Adipocyte (in vitro differentiated cells): ENCODE results near the gene HOXB4.
"Not testable (repeated sequence)": the region's sequence is repeated elsewhere in the genome, so short reads cannot be mapped to it uniquely, and the experiment has no call there.

ENCODE experiments used
- DNase-seq: peaks from one replicate; pipeline ENCODE4 v3.0.0-alpha.2; 2015; ENCODE audit warnings: low read depth
- H3K27me3 ChIP-seq: replicated peaks from 2 replicates; pipeline ENCODE4 v1.7.0; 2013; ENCODE audit warnings: mild to moderate bottlenecking, low read length, moderate library complexity; ENCODE audit not compliant: control insufficient read depth, insufficient read depth
- H3K36me3 ChIP-seq: 2 replicates; pipeline ENCODE4 v1.7.0; 2013; ENCODE audit warnings: low read length, mild to moderate bottlenecking, moderate library complexity; ENCODE audit not compliant: control insufficient read depth, insufficient read depth, severe bottlenecking
- H3K4me1 ChIP-seq: 2 replicates; pipeline ENCODE4 v1.7.0; 2013; ENCODE audit warnings: mild to moderate bottlenecking, low read length, moderate library complexity; ENCODE audit not compliant: control insufficient read depth, insufficient read depth
- H3K4me3 ChIP-seq: 2 replicates; pipeline ENCODE4 v1.7.0; 2013; ENCODE audit warnings: mild to moderate bottlenecking, low read length, moderate library complexity
- H3K9ac ChIP-seq: 2 replicates; pipeline ENCODE4 v1.7.0; 2013; ENCODE audit warnings: mild to moderate bottlenecking, low read length, moderate library complexity
- H3K9me3 ChIP-seq: 2 replicates; pipeline ENCODE4 v1.7.0; 2013; ENCODE audit warnings: mild to moderate bottlenecking, low read length, moderate library complexity; ENCODE audit not compliant: control insufficient read depth

Gene HOXB4

DNA sequence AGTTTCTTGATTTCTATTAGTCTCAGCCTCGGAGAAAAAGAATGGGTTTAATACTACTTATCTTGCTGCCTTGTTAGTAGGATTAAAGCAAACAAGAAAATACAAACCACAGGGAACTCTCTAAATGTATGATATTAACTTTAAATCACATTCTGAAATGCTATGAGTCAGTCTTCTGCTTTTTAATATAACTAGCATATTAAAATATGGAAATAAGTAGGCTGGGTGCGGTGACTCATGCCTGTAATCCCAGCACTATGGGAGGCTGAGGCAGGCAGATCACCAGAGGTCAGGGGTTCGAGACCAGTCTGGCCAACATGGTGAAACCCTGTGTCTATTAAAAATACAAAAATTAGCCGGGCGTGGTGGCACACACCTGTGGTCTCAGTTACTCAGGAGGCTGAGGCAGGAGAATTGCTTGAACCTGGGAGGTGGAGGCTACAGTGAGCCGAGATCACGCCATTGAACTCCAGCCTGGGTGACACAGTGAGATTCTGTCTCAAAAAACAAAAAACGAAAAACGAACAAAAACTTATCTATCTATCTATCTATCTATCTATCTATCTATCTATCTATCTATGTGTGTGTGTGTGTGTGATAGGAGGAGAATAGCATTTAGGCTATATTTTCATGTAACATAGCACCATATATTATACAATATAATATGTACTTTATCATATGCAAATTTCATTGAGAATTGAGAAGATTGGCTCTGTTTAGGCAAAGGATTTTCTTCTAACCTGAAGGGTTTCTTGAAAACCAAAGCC is 42.2 kb downstream of the HOXB4 start:
- not testable (repeated sequence) for H3K27me3 ChIP-seq

GRCh38 chr17:48532261-48532660 is 45.9 kb downstream of the HOXB4 start:
- H3K9me3 ChIP-seq: no peaks in the 10 kb centered on the region
- H3K4me3 ChIP-seq: no peak overlapping the region
- peaks cover 7% of the 10 kb centered on the region for H3K27me3 ChIP-seq
- H3K4me1 ChIP-seq: no peaks in the 10 kb centered on the region
- DNase-seq: no peak
- H3K9ac ChIP-seq: no peak overlapping the region
- H3K36me3 ChIP-seq: no peaks in the 10 kb centered on the region

More for the DNA sequence above, 42.2 kb downstream of the HOXB4 start:
- not testable (repeated sequence) for H3K9ac ChIP-seq, H3K4me1 ChIP-seq, H3K9me3 ChIP-seq, H3K36me3 ChIP-seq, DNase-seq, H3K4me3 ChIP-seq

DNA sequence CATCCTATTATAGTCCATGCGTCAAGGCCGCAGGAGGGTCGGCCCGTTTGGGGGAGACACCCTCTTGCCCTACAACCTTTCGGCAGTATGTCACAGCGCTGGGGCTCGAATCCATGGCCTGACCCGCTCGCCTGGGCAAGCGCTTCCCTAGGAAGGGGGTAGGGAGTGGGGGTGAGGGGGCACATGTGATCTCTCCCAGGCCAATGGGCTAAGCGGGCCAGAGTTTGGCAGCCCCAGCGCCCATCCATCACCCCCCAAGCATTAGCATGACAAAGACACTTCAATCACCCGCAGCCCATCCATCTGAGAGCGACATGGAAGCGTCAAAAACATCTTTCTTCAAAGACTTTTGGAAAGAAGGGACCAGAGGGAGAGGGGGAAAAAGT is 47.3 kb downstream of the HOXB4 start, which contains the start of gene HOXB1:
Gene HOXB1 (minus strand): TSS at position 125 of the 386 bp plus-strand sequence. CDS start 107 bp downstream, at position 18.
- peaks cover 14% of the 10 kb centered on the region for H3K27me3 ChIP-seq
- DNase-seq: no peak
- H3K4me3 ChIP-seq: no peak within 1 kb of the TSS
- no peaks in the 10 kb centered on the region for H3K4me1 ChIP-seq
- no peaks in the 10 kb centered on the region for H3K36me3 ChIP-seq
- H3K9me3 ChIP-seq: no peaks in the 10 kb centered on the region
- no peak within 1 kb of the TSS for H3K9ac ChIP-seq

DNA sequence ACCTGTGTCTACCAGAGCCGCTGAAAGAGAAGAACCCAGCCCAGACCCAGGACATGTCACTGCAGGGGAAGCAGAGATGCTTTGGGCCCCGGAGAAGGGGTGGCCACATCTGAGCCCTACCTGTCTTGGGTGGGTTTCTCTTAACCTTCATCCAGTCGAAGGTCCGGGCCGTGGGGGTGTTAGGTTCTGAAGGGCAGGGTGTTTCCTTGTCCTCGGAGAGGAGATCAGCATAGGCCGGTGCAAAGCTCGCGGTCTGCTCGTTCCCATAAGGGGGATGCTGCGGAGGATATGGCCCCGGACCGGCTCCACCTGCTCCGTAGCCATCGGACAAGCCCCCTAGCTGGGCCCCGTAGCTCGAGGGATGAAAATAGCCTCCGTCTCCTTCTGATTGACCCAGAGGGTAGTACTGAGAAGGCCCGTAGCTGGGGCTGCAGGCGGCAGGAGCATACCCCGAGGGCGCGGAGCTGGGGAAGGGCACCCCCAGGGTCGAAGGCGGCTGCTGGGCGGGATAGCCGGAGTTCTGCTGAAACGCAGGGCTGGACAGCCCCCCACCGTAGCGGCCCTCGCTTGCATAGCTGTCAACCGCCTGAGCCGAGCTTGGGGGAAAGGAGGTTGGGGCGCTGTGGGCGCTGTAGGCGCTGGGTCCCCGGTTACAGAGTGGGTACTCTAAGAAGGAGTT is 47.8 kb downstream of the HOXB4 start:
- Histone ChIP-seq H3K4me3 (no peak overlapping the region), H3K9ac (no peak overlapping the region), H3K27me3 (peaks cover 14% of the 10 kb centered on the region), H3K4me1 (no peaks in the 10 kb centered on the region), H3K9me3 (no peaks in the 10 kb centered on the region), H3K36me3 (no peaks in the 10 kb centered on the region)
- no peak for DNase-seq

DNA sequence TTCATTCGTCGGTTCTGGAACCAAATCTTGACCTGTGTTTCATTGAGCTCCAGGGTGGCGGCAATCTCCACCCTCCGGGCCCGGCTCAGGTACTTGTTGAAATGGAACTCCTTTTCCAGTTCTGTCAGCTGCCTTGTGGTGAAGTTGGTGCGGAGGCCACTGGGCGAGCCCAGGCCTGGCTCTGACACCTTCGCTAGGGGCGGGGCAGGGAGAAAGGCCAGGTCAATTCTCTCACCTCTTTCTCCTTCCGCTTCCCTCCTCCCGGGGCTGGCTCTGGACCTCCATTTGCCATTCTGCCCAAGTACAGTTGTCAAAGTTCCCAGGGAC is 48.5 kb downstream of the HOXB4 start:
- Histone ChIP-seq H3K9ac (no peak overlapping the region), H3K4me1 (no peaks in the 10 kb centered on the region), H3K27me3 (peaks cover 14% of the 10 kb centered on the region), H3K9me3 (no peaks in the 10 kb centered on the region), H3K4me3 (no peak overlapping the region), H3K36me3 (no peaks in the 10 kb centered on the region)
- no peak for DNase-seq

DNA sequence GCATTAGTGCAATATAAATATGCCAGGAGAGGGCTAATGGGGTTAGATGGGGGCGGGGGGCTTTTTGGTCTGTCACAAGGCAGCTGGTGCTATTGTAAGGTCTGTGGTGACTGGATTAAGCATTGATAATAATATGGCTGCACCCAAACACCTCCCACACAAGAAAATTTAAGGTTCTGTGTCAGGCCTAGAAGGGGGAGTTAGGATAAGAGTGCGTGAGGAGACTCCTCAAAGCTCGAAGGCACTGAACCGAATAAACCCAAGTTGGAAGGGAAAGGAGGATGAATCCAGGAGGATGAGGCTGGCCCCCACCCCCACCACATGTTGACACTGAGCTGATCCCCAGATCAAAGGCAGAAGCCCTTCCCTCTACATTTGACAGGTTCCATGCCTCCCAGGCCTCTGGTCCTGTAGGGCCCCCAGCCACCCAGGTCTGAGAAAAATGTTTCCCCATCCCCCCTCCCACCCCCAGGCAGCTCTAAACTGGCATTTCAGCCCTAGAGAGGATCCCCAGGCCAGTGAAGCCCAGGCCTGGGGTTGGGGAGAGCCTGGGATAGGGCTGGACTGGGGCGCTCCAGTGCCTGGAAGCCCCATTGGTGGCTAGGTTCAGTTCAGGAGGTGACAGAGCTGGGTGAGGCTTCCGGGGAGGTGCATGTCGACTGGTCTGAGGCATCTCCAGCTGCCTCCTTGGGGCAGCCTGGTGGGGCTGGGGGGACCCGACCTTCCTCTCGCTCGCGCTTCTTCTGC is 49.0 kb downstream of the HOXB4 start:
- Histone ChIP-seq H3K9me3 (no peaks in the 10 kb centered on the region), H3K4me1 (no peaks in the 10 kb centered on the region), H3K36me3 (no peaks in the 10 kb centered on the region), H3K9ac (no peak overlapping the region), H3K27me3 (peaks cover 14% of the 10 kb centered on the region), H3K4me3 (no peak overlapping the region)
- DNase-seq: no peak

- no peaks in the 10 kb centered on the region for H3K36me3 ChIP-seq
- no peaks in the 10 kb centered on the region for H3K4me1 ChIP-seq
- no peaks in the 10 kb centered on the region for H3K9me3 ChIP-seq
- H3K27me3 ChIP-seq: peaks cover 14% of the 10 kb centered on the region
- H3K4me3 ChIP-seq: no peak overlapping the region
- no peak for DNase-seq
- no peak overlapping the region for H3K9ac ChIP-seq
These were observed 49.8 kb downstream of the HOXB4 start for GRCh38 chr17:48528153-48528935.

GRCh38 chr17:48527547-48527932 is 50.6 kb downstream of the HOXB4 start:
- no peak overlapping the region for H3K4me3 ChIP-seq
- no peaks in the 10 kb centered on the region for H3K36me3 ChIP-seq
- no peaks in the 10 kb centered on the region for H3K9me3 ChIP-seq
- no peak overlapping the region for H3K9ac ChIP-seq
- H3K4me1 ChIP-seq: peaks cover 3% of the 10 kb centered on the region
- no peak for DNase-seq
- peaks cover 14% of the 10 kb centered on the region for H3K27me3 ChIP-seq

- Histone ChIP-seq H3K4me3 (no peak overlapping the region), H3K4me1 (peaks cover 9% of the 10 kb centered on the region), H3K36me3 (no peaks in the 10 kb centered on the region), H3K27me3 (peaks cover 14% of the 10 kb centered on the region), H3K9me3 (no peaks in the 10 kb centered on the region), H3K9ac (no peak overlapping the region)
- no peak for DNase-seq
These were observed 51.3 kb downstream of the HOXB4 start for GRCh38 chr17:48526608-48527546.
